ENCODE results near the gene SLC39A1.

- no peak for TF ChIP-seq POLR2AphosphoS5 (IDR thresholded peaks at IDR 0.05; ENCODE audit: low read depth, low read length)
- TF ChIP-seq CTCF (IDR thresholded peaks at IDR 0.05), result no peak
- no peak for TF ChIP-seq REST (IDR thresholded peaks at IDR 0.05; ENCODE audit: insufficient read depth in 1 of 2, low read depth in 2 of 2, low read length in 1 of 2)
- no peak for TF ChIP-seq SIN3A (IDR thresholded peaks at IDR 0.05; ENCODE audit: borderline replicate concordance, insufficient read depth, low read depth, low read length)
- no peak for TF ChIP-seq TCF7L2 (IDR thresholded peaks at IDR 0.05; ENCODE audit: low read depth, low read length)
Measured at GRCh38 chr1:153944005-153944826, 19.1 kb downstream of the SLC39A1 start.
